ENCODE data around the gene PCSK5.
"Not testable (repeated sequence)": the region's sequence is repeated elsewhere in the genome, so short reads cannot be mapped to it uniquely, and the experiment has no call there.

PCSK5 gene

DNA sequence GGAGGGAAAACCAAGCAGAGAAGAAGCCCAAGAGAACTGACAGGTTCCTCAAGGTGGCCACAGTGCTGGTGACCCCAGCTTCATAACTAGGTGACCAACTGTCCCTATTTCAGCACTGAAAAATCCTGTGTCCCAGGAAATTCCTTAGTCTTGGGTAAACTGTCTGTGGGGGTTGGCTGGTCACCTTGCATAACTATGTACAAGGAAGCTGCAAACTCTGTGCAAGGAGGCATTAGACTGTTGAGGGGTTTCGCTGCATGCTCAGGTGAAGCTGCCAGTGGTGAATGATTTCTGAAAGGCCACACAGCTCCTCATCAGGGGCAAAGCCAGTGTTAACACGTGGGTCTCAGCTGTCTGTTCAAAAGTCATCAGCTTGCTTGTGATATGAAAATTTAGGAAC lies 36.9 kb downstream of the PCSK5 start:
- no peak for DNase-seq

GRCh38 chr9:75930190-75930589 lies 39.7 kb downstream of the PCSK5 start:
- no peak for DNase-seq

GRCh38 chr9:75930730-75931321 lies 40.4 kb downstream of the PCSK5 start:
- DNase-seq: no peak

DNA sequence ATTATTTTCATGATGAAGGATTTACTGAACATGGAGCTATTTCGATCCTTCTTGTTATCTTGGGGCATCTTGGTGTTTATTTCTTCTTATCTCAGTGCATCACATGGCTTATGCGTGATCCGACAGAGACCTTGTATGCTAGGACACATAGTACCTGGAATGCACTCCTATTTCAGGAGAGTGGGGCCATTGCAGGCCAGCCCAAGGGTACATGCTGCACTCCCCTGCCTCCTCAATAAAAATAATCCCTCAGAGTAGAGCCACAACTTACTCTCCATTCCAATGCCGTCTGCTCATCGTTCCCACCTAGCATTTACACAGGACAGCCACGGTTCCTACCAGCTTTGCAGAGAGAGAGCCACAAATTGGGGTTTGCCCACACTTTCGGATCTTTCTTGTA lies 43.5 kb downstream of the PCSK5 start:
- no peak for DNase-seq

DNA sequence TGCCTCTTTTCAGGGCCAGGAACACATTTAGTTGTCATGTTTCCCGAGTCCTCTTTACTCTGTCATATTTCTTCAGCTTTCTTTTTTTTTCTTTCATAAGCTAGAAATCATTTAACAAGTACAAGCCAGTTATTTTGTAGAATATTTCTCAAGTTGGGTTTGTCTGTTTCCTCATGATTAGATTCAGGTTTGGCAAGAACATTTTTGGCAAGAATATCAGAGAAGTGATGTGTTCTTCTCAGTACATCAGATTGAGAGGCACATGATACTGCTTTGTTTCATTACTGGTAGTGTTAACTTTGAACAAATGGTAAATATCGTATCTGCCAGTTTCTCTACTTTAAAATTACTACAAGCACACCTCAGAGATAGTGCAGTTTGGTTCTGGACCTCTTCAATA lies 45.1 kb downstream of the PCSK5 start:
- no peak for DNase-seq

DNA sequence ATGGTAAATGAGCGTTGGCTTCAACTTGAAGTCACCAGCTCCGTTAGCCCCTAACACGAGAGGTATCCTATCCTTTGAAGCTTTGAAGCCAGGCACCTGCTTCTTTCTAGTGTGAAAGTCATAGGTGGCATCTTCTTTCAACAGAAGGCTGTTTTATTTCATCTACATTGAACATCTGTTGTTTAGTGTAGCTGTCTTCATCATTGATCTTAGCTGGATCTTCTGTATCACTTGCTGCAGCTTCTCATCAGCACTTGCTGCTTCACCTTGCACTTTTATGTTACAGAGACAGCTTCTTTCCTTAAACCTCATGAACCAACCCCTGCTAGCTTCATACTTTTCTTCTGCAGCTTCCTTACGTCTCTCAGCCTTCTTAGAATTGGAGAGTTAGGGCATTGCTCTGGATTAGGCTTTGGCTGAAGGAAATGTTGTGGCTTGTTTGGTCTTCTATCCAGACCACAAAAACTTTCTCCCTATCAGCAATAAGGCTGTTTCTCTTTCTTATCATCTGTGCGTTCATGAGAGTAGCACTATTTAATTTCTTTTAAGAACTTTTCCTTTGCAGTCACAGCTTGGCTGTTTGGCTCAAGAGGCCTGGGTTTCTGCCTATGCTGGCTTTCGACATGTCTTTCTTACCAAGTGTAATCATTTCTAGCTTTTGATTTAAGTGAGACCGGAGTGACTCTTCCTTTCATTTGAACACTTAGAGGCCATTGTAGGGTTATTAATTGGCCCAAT lies 47.2 kb downstream of the PCSK5 start:
- DNase-seq: no peak

DNA sequence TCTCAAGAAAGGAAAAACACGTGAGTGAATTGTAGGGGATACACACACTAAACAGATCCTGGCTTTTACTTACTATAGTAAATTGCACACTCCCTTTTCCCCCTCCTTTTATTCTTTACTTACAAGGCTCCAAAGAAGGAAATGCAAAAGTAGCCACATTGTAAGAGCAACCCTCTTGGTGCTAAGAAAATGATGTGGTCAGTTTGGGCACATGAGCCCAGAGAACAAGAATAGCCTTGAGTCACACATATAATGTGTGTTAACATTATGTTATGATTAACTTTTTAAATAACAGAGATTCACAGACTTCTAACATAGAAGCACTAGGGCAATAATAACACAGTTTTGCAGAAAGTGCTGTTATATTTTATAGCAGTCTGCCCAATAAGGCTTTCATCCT lies 48.5 kb downstream of the PCSK5 start:
- DNase-seq: no peak

DNA sequence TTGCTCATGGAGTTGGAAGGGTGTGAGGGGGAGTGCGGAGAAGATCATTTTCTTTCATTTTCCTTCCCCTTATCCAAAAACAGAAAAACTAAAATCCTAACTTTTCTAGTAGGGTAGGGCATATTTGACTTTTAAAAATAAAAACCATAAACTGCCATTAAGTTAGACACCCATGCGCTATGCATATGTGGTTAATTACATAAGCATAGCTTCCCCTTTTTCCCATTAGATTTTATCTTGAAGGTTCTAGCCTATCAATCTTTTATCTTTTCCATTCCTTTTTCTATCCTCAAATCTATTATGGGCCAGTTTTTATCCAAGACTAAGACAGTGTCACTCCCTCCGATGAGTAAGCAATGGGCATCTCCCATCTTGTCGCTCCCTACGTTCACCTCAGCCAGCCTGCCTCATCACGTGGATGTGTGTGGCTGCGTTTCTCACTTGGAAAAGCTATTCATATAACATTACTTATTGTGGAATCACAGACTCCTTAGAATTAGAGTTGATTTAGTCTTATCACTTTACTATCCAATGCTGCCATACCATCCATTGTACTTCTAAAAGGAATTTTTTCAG lies 49.2 kb downstream of the PCSK5 start:
- DNase-seq: no peak

- no peak for DNase-seq
Measured at GRCh38 chr9:75941066-75941465, 50.6 kb downstream of the PCSK5 start.

DNA sequence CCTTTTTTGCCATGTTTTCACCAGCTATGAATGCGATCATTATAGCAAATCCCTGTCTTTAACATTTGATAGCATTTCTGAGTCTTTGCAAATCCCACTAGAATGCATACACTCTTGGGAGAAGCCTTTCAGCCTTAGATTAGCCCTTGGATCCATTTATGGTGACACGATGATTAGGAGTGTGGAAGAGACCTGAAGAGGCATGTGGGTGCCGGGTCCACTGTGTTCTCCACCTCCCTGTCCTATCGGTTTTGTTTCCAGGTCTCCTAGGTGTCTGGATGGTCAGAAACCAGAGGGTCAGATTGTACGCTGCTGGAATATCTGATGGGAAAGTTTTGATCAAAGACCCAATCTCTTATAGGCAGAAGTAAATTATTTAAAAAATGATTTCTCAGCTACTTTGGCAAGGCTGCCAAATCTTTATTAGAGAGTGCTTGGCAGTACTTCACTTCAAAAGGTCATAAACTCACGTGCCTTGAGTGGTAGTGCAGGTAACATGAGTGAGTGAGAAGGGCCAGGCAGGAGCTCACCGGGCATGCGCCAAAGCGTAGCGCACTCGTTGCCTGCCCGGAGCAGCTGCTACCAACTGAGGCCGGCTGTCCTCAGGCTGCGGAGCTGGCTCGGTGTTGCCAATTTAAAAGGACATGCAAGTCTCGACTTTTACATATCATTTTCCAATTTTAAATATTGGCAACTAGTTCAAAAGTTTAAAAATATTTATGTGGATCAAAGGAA lies 51.3 kb downstream of the PCSK5 start:
- no peak for DNase-seq

DNA sequence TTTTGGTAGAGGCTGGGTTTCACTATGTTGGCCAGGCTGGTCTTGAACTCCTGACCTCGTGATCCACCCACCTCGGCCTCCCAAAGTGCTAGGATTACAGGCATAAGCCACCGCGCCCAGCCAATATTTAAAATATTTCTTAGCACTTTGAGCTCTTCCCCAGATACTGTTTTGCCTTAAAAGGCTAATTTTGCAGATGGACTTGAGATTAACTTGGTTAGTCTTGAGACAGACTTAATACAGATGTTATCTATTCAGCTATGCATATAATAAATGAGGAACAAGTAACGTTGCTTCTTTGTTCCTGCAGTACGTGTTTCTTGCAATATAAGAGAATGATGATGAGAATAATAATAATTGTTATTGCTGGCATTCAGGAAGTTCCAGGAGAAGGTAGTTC lies 56.3 kb downstream of the PCSK5 start:
- no peak for DNase-seq

DNA sequence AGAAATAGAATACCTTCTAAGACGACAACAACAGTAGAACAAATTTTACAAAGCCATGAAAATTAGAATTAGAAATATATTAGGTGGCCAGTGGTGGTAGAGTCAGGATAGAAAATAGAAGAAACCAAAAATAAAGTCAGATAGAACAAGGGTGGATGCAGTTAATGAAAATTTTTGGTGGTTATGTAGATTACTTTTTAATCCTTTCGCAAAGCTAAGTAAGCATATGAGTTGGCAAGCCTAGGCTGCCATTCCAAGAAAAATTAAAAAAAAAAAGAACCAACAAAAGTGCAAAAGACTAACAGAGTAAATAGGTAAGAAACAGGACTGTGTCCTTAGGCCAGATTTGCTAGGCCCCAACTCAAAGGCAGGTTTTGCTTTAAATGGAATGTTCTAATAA lies 56.8 kb downstream of the PCSK5 start:
- DNase-seq: no peak

- no peak for DNase-seq
Measured at GRCh38 chr9:75950998-75951397, 60.5 kb downstream of the PCSK5 start.

DNA sequence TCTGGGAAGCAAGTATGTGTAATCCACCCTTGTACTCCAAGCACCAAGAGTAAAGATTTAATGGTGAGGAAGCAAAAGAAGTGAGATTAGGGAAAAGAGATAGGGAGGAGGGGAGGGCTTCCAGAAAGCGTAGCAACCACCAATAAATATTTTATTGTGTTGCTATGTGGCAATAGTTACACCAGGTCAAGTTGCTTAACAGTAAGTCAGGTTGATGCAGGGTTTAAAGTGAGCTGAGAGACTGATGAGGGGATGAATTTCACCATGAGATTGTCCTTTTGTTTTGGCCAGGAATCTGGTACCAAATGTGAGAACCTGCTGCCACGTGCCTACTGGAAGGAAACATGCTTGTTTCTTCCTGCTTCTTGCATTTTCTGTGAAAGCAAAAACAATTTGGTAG lies 62.7 kb downstream of the PCSK5 start:
- DNase-seq: no peak

DNA sequence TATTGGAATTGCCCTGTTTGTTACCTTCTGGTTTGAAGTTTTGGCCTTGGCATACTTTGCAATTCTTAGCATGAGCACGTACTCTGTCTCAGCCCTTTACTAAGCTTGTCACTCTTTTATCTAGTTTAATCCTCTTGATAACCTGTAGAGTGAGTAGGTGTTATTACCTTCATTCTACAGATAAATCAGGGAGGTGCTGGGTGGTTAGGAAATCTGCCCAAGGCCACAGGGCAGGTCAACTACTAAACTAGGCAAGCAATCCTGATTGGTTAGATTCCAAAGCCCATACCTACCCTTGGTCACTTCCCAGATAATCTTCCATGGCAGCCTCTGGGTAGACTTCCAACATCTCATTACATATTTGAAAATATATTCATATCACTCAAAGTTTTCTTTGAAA lies 65.7 kb downstream of the PCSK5 start:
- DNase-seq: no peak

DNA sequence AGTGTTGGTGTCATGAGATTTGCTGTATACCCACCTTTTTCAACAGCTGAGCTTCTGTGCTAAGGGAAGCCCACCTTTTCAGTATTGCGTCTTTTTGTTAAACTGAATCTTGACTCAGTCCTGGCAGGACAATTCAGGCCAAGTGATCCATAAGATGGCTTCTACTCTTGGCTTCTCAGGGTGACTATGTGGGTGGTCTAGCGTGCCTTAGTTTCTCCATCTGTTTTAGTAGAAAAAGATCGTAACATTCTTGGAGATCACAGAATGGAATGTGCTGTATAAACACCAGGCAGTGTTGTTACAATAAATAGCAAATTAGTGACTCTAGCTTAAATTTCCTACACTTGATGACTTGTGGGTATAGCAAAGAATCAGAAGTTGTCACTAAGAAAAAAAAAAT lies 66.6 kb downstream of the PCSK5 start:
- no peak for DNase-seq

GRCh38 chr9:75958226-75958625 lies 67.8 kb downstream of the PCSK5 start:
- DNase-seq: no peak

DNA sequence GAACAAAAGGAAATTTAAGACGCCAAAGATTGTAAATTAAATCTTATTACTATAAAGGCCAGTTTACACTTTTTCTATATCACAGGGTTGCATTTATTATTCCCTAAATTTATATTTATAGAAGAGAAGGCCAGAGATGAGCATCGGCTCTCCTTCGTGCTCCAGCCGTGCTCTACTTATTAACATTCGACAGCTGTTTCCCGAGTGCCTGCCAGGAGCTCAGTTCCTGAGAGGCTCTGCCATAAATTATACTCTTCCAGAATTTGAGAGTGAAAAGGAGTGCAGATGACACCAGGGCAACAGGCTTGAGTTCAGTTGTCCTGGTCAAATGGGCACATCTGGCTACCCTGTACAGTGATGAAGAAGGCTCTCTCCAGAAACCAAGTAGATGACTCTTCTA lies 70.1 kb downstream of the PCSK5 start:
- no peak for DNase-seq

DNA sequence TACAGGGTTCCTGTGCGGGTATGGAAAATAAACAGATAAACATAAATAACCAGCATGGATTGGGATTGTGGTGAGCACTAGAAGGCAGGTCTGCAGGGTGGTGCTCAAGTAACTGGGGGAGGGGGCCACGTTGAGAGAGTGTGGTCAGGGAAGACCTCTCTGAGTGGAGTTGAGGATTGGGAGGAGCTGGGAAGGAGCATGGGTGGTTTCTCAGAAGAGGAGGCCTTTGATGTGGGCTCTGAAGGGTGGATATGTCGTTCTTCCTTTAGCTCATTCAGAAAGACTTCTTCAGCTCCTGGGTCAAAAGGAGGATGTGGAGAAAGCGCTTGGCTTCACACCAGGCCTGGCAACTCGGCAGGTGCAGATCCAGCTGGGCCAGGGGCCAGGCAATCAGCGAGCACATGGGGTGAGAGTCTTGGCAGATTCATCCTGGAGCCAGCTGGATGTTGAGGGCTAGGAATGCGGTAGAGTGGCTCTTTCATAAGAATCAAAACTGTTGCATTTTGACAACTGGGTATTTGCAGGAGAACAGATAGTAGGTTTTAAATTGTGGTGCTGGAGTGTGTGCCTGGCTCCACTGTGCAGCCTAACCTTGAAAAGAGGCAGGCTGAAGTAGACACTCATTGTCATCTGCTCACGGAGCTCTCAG lies 71.7 kb downstream of the PCSK5 start:
- DNase-seq: no peak

GRCh38 chr9:75962662-75963036 lies 72.2 kb downstream of the PCSK5 start:
- DNase-seq: no peak

DNA sequence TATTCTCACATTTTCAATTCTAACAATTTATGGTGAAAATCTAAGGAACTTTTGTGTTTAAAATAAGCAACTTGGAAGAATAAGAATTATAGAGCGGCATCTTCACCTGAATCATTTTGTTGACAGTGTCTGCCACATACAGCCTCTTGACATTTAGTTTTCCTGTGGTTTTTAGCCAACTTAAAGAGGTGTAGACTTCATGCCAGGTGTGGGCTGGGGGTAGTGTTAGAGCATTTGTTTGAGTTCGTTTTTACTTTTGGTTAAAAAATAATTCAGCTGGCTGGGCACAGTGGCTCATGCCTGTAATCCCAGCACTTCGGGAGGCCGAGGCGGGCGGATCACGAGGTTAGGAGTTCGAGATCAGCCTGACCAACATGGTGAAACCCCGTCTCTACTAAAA lies 72.8 kb downstream of the PCSK5 start:
- not testable (repeated sequence) for DNase-seq

DNA sequence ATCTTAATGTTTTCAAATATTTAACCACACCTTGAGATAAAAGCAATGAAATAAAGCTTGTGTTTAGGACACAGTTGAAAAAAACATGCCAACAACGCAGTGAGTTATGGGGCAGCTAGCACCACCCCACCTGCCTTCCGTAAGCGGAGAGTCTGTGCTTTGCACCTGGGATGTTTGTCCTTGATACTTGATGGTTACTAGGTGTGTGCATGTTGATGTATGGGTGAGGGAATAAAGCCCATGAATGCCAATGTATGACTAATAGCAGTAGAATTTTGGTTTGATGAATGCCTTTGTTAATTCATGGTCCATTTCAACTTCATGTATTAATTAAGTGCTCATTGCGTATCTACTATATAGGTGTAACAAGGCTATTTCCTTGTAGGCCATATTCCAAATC lies 74.0 kb downstream of the PCSK5 start:
- DNase-seq: no peak

DNA sequence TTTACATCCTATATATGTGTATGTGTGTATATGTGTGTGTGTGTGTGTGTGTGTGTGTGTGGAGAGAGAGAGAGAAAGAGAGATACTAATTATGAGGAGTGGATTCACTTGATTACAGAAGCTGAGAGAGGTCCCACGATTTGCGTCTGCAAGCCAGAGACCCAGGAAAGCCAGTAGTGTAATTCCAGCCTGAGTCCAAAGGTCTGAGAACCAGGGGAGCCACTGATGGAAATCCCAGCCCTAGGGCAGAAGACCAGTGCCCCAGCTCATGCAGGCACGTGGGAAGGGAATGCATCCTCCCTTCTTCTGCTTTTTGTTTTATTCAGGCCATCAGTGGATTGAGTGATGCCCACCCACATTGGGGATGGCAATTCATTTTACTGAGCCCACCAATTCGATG lies 74.8 kb downstream of the PCSK5 start:
- DNase-seq: no peak

DNA sequence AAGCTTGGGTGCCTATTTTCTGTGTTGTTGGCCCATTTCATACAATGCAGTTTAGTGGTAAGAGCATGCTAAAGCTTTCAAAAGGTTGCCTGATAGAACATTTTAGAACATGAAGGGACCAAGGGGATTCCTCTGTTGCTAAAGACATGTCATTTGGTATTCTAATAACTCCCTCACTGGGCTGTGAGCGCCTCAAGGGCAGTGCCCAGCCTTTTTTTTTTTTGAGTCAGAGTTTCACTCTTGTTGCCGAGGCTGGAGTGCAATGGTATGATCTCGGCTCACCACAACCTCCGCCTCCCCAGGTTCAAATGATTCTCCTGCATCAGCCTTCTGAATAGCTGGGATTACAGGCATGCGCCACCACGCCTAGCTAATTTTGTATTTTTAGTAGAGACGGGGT lies 77.1 kb downstream of the PCSK5 start:
- no peak for DNase-seq
